CD4-positive, alpha-beta memory T cell (primary cell): ENCODE data around the gene LAMA3. TPM values are rescaled to one million over a fixed set of nuclear protein-coding genes. Genes with fewer than 3 reads are reported as not detected.

Experiments
- CTCF ChIA-PET: fragments of 350-600 bp; sonication (Branson Sonifier 250); formaldehyde crosslinking; loops from one replicate; lab custom pipeline; 2021; ENCODE audit warnings: inconsistent platforms; ENCODE audit not compliant: partially characterized antibody; lab: Charles Lee
- POLR2A ChIA-PET: fragments of 350-600 bp; sonication (Branson Sonifier 250); formaldehyde crosslinking; loops from one replicate; lab custom pipeline; 2021; ENCODE audit not compliant: partially characterized antibody; lab: Charles Lee
- DNase-seq, 5 donors: peaks; one replicate each; pipeline versions ENCODE4 v3.0.0 to v3.0.0-alpha.2; 2020 to 2022; ENCODE audit warnings: mixed read lengths in 1 of 5
- H3K27ac ChIP-seq: one replicate; pipeline ENCODE4 v1.7.0; 2013; ENCODE audit warnings: low read depth, low read length
- H3K27me3 ChIP-seq: 2 replicates; pipeline ENCODE4 v1.7.0; 2013; ENCODE audit warnings: mild to moderate bottlenecking, low read length, moderate library complexity; ENCODE audit not compliant: insufficient read depth
- H3K36me3 ChIP-seq: 2 replicates; pipeline ENCODE4 v1.7.0; 2013; ENCODE audit warnings: mild to moderate bottlenecking, low read length, moderate library complexity; ENCODE audit not compliant: insufficient read depth
- H3K4me1 ChIP-seq: 2 replicates; pipeline ENCODE4 v1.7.0; 2013; ENCODE audit warnings: mild to moderate bottlenecking, low read length, moderate library complexity; ENCODE audit not compliant: insufficient read depth
- H3K4me3 ChIP-seq, 2 donors: one replicate each; pipeline ENCODE4 v1.7.0; 2013; ENCODE audit warnings: low read length in 2 of 2, mild to moderate bottlenecking in 1 of 2
- H3K9me3 ChIP-seq, 2 donors: one replicate each; pipeline ENCODE4 v1.7.0; 2013; ENCODE audit warnings: low read length in 2 of 2, control low read depth in 1 of 2; ENCODE audit not compliant: control insufficient read depth in 1 of 2
- H3K27ac Mint-ChIP-seq, 7 donors: one replicate each; pipeline ENCODE4 v1.8.0; 2020 to 2021; ENCODE audit warnings: mixed read lengths in 7 of 7, mild to moderate bottlenecking in 6 of 7, inconsistent platforms in 3 of 7, moderate library complexity in 3 of 7
- H3K27me3 Mint-ChIP-seq, 2 donors: one replicate each; pipeline ENCODE4 v1.8.0; 2020 to 2021; ENCODE audit warnings: mixed read lengths in 2 of 2
- H3K36me3 Mint-ChIP-seq, 2 donors: one replicate each; pipeline ENCODE4 v1.8.0; 2020 to 2021; ENCODE audit warnings: mixed read lengths in 2 of 2, inconsistent platforms in 1 of 2, mild to moderate bottlenecking in 1 of 2
- H3K4me1 Mint-ChIP-seq, 4 donors: one replicate each; pipeline ENCODE4 v1.8.0; 2020 to 2021; ENCODE audit warnings: mixed read lengths in 4 of 4, mild to moderate bottlenecking in 1 of 4
- H3K4me3 Mint-ChIP-seq, 8 donors: one replicate each; pipeline ENCODE4 v1.8.0; 2020 to 2021; ENCODE audit warnings: mixed read lengths in 8 of 8, mild to moderate bottlenecking in 7 of 8, moderate library complexity in 6 of 8, inconsistent platforms in 3 of 8
- H3K9me3 Mint-ChIP-seq, 8 donors: one replicate each; pipeline ENCODE4 v1.8.0; 2020 to 2021; ENCODE audit warnings: mixed read lengths in 8 of 8, mild to moderate bottlenecking in 5 of 8, inconsistent platforms in 3 of 8, moderate library complexity in 1 of 8
- intact Hi-C: fragments of 100-400 bp; cut with micrococcal nuclease; formaldehyde crosslinking; loops from one replicate; pipeline ENCODE4 v1.15.1; 2023
- polyA plus RNA-seq, 2 donors: library from polyadenylated mRNA; unstranded; fragments of 300-500 nt; fragmentation: Illumina TruSeq; gene quantifications; one replicate each; pipeline ENCODE4 v1.2.3, GENCODE V29; 2021
- total RNA-seq, 2 experiments: library from RNA; stranded (reverse); gene quantifications; one replicate each; pipeline ENCODE4 v1.2.3, GENCODE V29; 2021

LAMA3 gene
- total and polyA plus RNA-seq, 4 experiments from 2014 or later: not detected

DNA sequence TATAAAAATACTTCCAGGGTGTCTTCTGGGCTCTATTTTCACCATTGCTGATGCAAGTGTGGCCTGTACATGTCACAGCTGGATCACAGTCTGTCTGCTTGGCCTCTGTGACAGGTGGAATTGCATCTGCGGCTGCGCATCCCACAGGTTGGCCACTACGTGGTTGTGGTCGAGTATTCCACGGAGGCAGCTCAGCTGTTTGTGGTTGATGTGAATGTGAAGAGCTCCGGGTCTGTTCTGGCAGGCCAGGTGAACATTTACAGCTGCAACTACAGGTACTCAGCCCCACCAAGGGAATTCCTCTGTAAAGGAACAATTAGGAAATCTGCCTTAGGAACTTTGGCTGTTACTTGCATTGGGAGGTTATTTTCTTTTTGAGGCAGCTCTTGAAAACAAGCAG, 144.5 kb downstream of the LAMA3 start:
- Histone ChIP-seq H3K9me3 (no peaks in the 10 kb centered on the region), H3K27ac (no peak overlapping the region), H3K27me3 (no peaks in the 10 kb centered on the region), H3K4me3 (no peak overlapping the region), H3K4me1 (peaks cover 6% of the 10 kb centered on the region), H3K36me3 (no peaks in the 10 kb centered on the region)
- intact Hi-C loops: no loop called here
- H3K27me3 Mint-ChIP-seq: no peaks in the 10 kb centered on the region
- ChIA-PET CTCF (no interaction called here), POLR2A (no interaction called here)
- no peaks in the 10 kb centered on the region for H3K36me3 Mint-ChIP-seq
- no peaks in the 10 kb centered on the region for H3K9me3 Mint-ChIP-seq
- peaks cover 6 to 10% (median 7%) of the 10 kb centered on the region in 4 donors for H3K4me1 Mint-ChIP-seq
- H3K4me3 Mint-ChIP-seq: no peak overlapping the region
- no peak for DNase-seq
- H3K27ac Mint-ChIP-seq: no peak overlapping the region

DNA sequence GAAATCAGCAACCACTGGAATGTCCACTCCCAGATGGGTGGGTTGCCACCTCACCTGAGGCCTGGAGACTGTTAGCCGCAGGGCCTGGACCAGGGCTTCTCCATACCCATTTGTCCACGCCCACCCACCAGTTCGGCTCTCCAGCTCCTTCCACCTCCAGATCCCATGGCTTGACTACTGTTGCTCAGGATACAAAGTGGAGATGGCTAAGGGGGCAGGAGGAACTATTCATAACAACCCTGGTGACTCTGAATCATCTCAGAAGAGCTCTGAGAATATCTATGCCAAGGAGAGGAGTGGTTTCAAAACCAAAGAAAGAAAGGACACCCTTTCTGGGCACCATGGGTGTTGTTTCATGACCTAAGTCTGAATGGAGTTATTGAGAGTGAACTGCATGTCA, 145.8 kb downstream of the LAMA3 start:
- Histone ChIP-seq H3K9me3 (no peaks in the 10 kb centered on the region), H3K27me3 (no peaks in the 10 kb centered on the region), H3K4me3 (no peak overlapping the region), H3K36me3 (no peaks in the 10 kb centered on the region), H3K27ac (no peak overlapping the region), H3K4me1 (no peaks in the 10 kb centered on the region)
- H3K36me3 Mint-ChIP-seq: no peaks in the 10 kb centered on the region
- H3K27ac Mint-ChIP-seq: no peak overlapping the region
- no peak for DNase-seq
- peaks cover 2 to 7% (median 6%) of the 10 kb centered on the region in 4 donors for H3K4me1 Mint-ChIP-seq
- ChIA-PET POLR2A (no interaction called here), CTCF (no interaction called here)
- no peak overlapping the region for H3K4me3 Mint-ChIP-seq
- no peaks in the 10 kb centered on the region for H3K27me3 Mint-ChIP-seq
- H3K9me3 Mint-ChIP-seq: no peaks in the 10 kb centered on the region
- intact Hi-C loops: no loop called here

DNA sequence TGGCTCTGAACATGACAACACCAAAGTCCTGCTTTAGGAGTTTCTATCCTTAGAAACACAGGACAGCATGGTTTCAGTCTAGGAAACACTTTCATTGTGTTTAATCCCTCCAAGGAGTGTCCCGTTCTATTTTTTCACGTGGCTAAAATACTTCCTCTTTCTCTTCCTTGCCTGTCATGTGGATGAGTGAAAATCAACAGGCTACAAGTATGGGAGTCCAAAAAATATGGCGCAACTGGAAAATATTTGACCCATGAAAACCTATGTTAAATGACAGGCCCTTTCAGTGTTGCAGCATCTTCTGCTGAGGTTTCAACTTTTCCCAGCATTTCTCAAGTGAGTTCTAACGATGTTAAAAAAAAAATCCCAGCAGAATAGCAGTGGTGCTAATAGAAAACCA, 146.3 kb downstream of the LAMA3 start:
- Mint-ChIP-seq H3K27ac (no peak overlapping the region), H3K4me1 (peaks cover 2 to 7% (median 6%) of the 10 kb centered on the region in 4 donors), H3K9me3 (no peaks in the 10 kb centered on the region), H3K27me3 (no peaks in the 10 kb centered on the region), H3K36me3 (no peaks in the 10 kb centered on the region), H3K4me3 (no peak overlapping the region)
- Histone ChIP-seq H3K4me1 (no peaks in the 10 kb centered on the region), H3K27ac (no peak overlapping the region), H3K36me3 (no peaks in the 10 kb centered on the region), H3K9me3 (no peaks in the 10 kb centered on the region), H3K4me3 (no peak overlapping the region), H3K27me3 (no peaks in the 10 kb centered on the region)
- no peak for DNase-seq
- ChIA-PET CTCF (no interaction called here), POLR2A (no interaction called here)
- intact Hi-C loops: no loop called here

DNA sequence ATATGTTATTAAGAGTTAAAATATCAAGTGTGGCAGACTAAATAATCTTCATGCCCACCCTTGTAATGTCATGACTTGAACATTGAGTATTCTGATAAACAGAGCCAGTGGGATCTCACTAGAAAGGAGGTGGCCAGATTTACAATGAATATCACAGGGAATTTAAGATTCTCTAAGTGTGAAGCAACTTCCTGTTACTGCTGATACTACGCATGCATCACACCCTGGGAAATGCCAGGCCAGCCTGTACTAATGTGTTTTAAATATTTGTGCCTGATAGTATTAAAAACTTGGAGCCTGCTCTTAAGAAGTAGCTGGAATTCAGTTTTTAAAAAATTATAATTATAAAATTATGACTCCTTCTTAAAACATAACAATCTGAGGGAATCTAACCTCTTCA, 148.3 kb downstream of the LAMA3 start:
- no peak overlapping the region for H3K4me3 ChIP-seq
- no peak for DNase-seq
- POLR2A ChIA-PET: interaction anchor here (2.2 kb wide), 1 partner anchor 9 kb away, joined by 8 read pairs; no protein-coding TSS in a partner anchor

GRCh38 chr18:23838233-23838632, 149.0 kb downstream of the LAMA3 start:
- Histone ChIP-seq H3K27me3 (no peaks in the 10 kb centered on the region), H3K4me3 (no peak overlapping the region), H3K36me3 (no peaks in the 10 kb centered on the region), H3K27ac (no peak overlapping the region), H3K4me1 (no peaks in the 10 kb centered on the region), H3K9me3 (no peaks in the 10 kb centered on the region)
- CTCF ChIA-PET: interaction anchor here (1.3 to 3.8 kb wide), 6 partner anchors 9 to 279 kb away, joined by 3 to 18 read pairs (median 5); no protein-coding TSS in a partner anchor
- H3K9me3 Mint-ChIP-seq: peaks cover 0 to under 1% (median 0%) of the 10 kb centered on the region in 8 donors
- H3K4me3 Mint-ChIP-seq: no peak overlapping the region
- H3K36me3 Mint-ChIP-seq: no peaks in the 10 kb centered on the region
- H3K4me1 Mint-ChIP-seq: peaks cover 2 to 7% (median 6%) of the 10 kb centered on the region in 4 donors
- no peak for DNase-seq
- intact Hi-C loops: no loop called here
- H3K27ac Mint-ChIP-seq: no peak overlapping the region
- POLR2A ChIA-PET: interaction anchor here (0.7 to 2.2 kb wide), 2 partner anchors 10 to 130 kb away, joined by 3 to 8 read pairs; no protein-coding TSS in a partner anchor
- no peaks in the 10 kb centered on the region for H3K27me3 Mint-ChIP-seq

More for the DNA sequence above, 148.3 kb downstream of the LAMA3 start:
- H3K36me3 ChIP-seq: no peaks in the 10 kb centered on the region
- Mint-ChIP-seq H3K36me3 (no peaks in the 10 kb centered on the region), H3K4me1 (peaks cover 2 to 7% (median 6%) of the 10 kb centered on the region in 4 donors), H3K9me3 (no peaks in the 10 kb centered on the region), H3K27me3 (no peaks in the 10 kb centered on the region), H3K27ac (no peak overlapping the region), H3K4me3 (no peak overlapping the region)
- H3K4me1 ChIP-seq: no peaks in the 10 kb centered on the region
- H3K27ac ChIP-seq: no peak overlapping the region
- CTCF ChIA-PET: interaction anchor here (1.3 to 3.8 kb wide), 6 partner anchors 8 to 280 kb away, joined by 3 to 18 read pairs (median 5); no protein-coding TSS in a partner anchor
- intact Hi-C loops: no loop called here
- no peaks in the 10 kb centered on the region for H3K27me3 ChIP-seq
- no peaks in the 10 kb centered on the region for H3K9me3 ChIP-seq

- Histone ChIP-seq H3K27ac (no peak overlapping the region), H3K9me3 (no peaks in the 10 kb centered on the region), H3K4me1 (no peaks in the 10 kb centered on the region), H3K4me3 (no peak overlapping the region), H3K36me3 (no peaks in the 10 kb centered on the region), H3K27me3 (no peaks in the 10 kb centered on the region)
- H3K4me1 Mint-ChIP-seq: peaks cover 5 to 7% (median 6%) of the 10 kb centered on the region in 4 donors
- H3K9me3 Mint-ChIP-seq: peaks cover 0 to 1% (median 0%) of the 10 kb centered on the region in 8 donors
- intact Hi-C loops: no loop called here
- H3K4me3 Mint-ChIP-seq: no peak overlapping the region
- POLR2A ChIA-PET: interaction anchor here (0.7 to 2.2 kb wide), 2 partner anchors 11 to 130 kb away, joined by 3 to 8 read pairs; no protein-coding TSS in a partner anchor
- H3K27me3 Mint-ChIP-seq: peaks cover 0 to 2% of the 10 kb centered on the region in 2 donors
- peak overlapping the region in 1 of 7 donors; percentile 13 for H3K27ac Mint-ChIP-seq
- H3K36me3 Mint-ChIP-seq: no peaks in the 10 kb centered on the region
- no peak for DNase-seq
- CTCF ChIA-PET: interaction anchor here (1.3 to 3.8 kb wide), 6 partner anchors 9 to 279 kb away, joined by 3 to 18 read pairs (median 5); no protein-coding TSS in a partner anchor
Observed at GRCh38 chr18:23838801-23839366, 149.6 kb downstream of the LAMA3 start.

GRCh38 chr18:23842305-23842704, 153.1 kb downstream of the LAMA3 start:
- Histone ChIP-seq H3K4me1 (no peaks in the 10 kb centered on the region), H3K27me3 (no peaks in the 10 kb centered on the region), H3K9me3 (no peaks in the 10 kb centered on the region), H3K4me3 (no peak overlapping the region), H3K36me3 (no peaks in the 10 kb centered on the region), H3K27ac (no peak overlapping the region)
- H3K9me3 Mint-ChIP-seq: peaks cover 0 to 1% (median 0%) of the 10 kb centered on the region in 8 donors
- H3K4me1 Mint-ChIP-seq: peaks cover 5 to 7% (median 6%) of the 10 kb centered on the region in 4 donors
- intact Hi-C loops: no loop called here
- no peak for DNase-seq
- no peaks in the 10 kb centered on the region for H3K36me3 Mint-ChIP-seq
- CTCF ChIA-PET: no interaction called here
- H3K27ac Mint-ChIP-seq: no peak overlapping the region
- H3K4me3 Mint-ChIP-seq: no peak overlapping the region
- POLR2A ChIA-PET: no interaction called here
- H3K27me3 Mint-ChIP-seq: peaks cover 0 to 2% of the 10 kb centered on the region in 2 donors
